IMR-90 (cell line): ENCODE data around the gene TFCP2. TPM values are rescaled to one million over a fixed set of nuclear protein-coding genes. Genes with fewer than 3 reads are reported as not detected.
"Not testable (repeated sequence)": the region's sequence is repeated elsewhere in the genome, so short reads cannot be mapped to it uniquely, and the experiment has no call there.

Experiments
- ATAC-seq: fragments of 200-7000 bp; cut with Tn5 transposase; 2 replicates; pipeline ENCODE4 v1.9.1; 2020; ENCODE audit warnings: low read depth, mild to moderate bottlenecking, moderate library complexity
- BruUV-seq: library from RNA; stranded (reverse); fragments of 400-500 nt; replicated peaks from 2 replicates; lab custom pipeline; 2021; lab: Mats Ljungman, UMichigan
- CTCF ChIA-PET: fragments of 300-600 bp; formaldehyde crosslinking; extraction: SDS; loops from one replicate; lab custom pipeline; 2021; ENCODE audit warnings: antibody characterized with exemption; lab: Yijun Ruan, JAX
- POLR2A ChIA-PET: fragments of 300-600 bp; sonication (Branson Sonifier 250); formaldehyde crosslinking; loops from one replicate; lab custom pipeline; 2022; ENCODE audit warnings: antibody characterized with exemption; ENCODE audit not compliant: unreplicated experiment; lab: Charles Lee
- DNase-seq: peaks from one replicate; pipeline ENCODE4 v3.0.0; 2013
- H2AFZ ChIP-seq: replicated peaks from 2 replicates; pipeline ENCODE3; 2013; ENCODE audit warnings: low read length, mild to moderate bottlenecking; ENCODE audit not compliant: poor library complexity
- H2AK5ac ChIP-seq: 2 replicates; pipeline ENCODE4 v1.6.1; 2013; ENCODE audit warnings: low read depth, low read length, inconsistent platforms
- H2AK9ac ChIP-seq: replicated peaks from 2 replicates; pipeline ENCODE3; 2013; ENCODE audit warnings: mild to moderate bottlenecking, low read depth, low read length, moderate library complexity; ENCODE audit not compliant: poor library complexity
- H2BK120ac ChIP-seq: 2 replicates; pipeline ENCODE4 v1.6.1; 2013; ENCODE audit warnings: low read depth, low read length, inconsistent platforms
- H2BK15ac ChIP-seq: 3 replicates; pipeline ENCODE4 v1.6.1; 2013; ENCODE audit warnings: low read depth, low read length, inconsistent platforms
- H2BK20ac ChIP-seq: 2 replicates; pipeline ENCODE4 v1.6.1; 2013; ENCODE audit warnings: low read depth, mild to moderate bottlenecking, inconsistent platforms, low read length, moderate library complexity
- H2BK5ac ChIP-seq: 2 replicates; pipeline ENCODE4 v1.6.1; 2013; ENCODE audit warnings: mild to moderate bottlenecking, low read depth, low read length, inconsistent platforms; ENCODE audit not compliant: poor library complexity, severe bottlenecking
- H3K14ac ChIP-seq: replicated peaks from 2 replicates; pipeline ENCODE4 v1.6.1; 2013; ENCODE audit warnings: low read depth, low read length, inconsistent platforms
- H3K18ac ChIP-seq: 2 replicates; pipeline ENCODE4 v1.6.1; 2013; ENCODE audit warnings: low read depth, low read length, control low read depth
- H3K23ac ChIP-seq: 2 replicates; pipeline ENCODE4 v1.6.1; 2013; ENCODE audit warnings: low read depth, low read length, inconsistent platforms
- H3K27ac ChIP-seq: 2 replicates; pipeline ENCODE4 v1.5.1; 2013; ENCODE audit warnings: mild to moderate bottlenecking, control low read depth, low read length; ENCODE audit not compliant: insufficient read depth
- H3K27me3 ChIP-seq: 2 replicates; pipeline ENCODE4 v1.6.1; 2013; ENCODE audit warnings: low read length; ENCODE audit not compliant: control insufficient read depth, insufficient read depth
- H3K36me3 ChIP-seq: 2 replicates; pipeline ENCODE4 v1.6.1; 2013; ENCODE audit warnings: low read length, mixed read lengths; ENCODE audit not compliant: control insufficient read depth, insufficient read depth
- H3K4ac ChIP-seq: 2 replicates; pipeline ENCODE4 v1.6.1; 2013; ENCODE audit warnings: low read depth, low read length, inconsistent platforms
- H3K4me1 ChIP-seq: 2 replicates; pipeline ENCODE4 v1.6.1; 2013; ENCODE audit warnings: low read length, mixed read lengths; ENCODE audit not compliant: control insufficient read depth, insufficient read depth
- H3K4me2 ChIP-seq: 2 replicates; pipeline ENCODE4 v1.6.1; 2013; ENCODE audit warnings: low read depth, mild to moderate bottlenecking, control low read depth, low read length, moderate library complexity
- H3K4me3 ChIP-seq: 2 replicates; pipeline ENCODE4 v1.5.1; 2013; ENCODE audit warnings: low read depth, mild to moderate bottlenecking, control low read depth, low read length, moderate library complexity; ENCODE audit not compliant: insufficient read depth
- H3K56ac ChIP-seq: 2 replicates; pipeline ENCODE4 v1.6.1; 2013; ENCODE audit warnings: low read length, inconsistent platforms; ENCODE audit not compliant: insufficient read depth; ENCODE audit errors: extremely low read depth
- H3K79me1 ChIP-seq, 2 experiments: 2 replicates each; pipeline ENCODE4 v1.6.1; 2013; ENCODE audit warnings: low read length in 2 of 2, inconsistent platforms in 1 of 2, low read depth in 1 of 2
- H3K9ac ChIP-seq: 2 replicates; pipeline ENCODE4 v1.6.1; 2013; ENCODE audit warnings: low read depth, low read length, control low read depth
- H3K9me1 ChIP-seq: 2 replicates; pipeline ENCODE4 v1.6.1; 2013; ENCODE audit warnings: low read length, inconsistent platforms; ENCODE audit not compliant: insufficient read depth
- H3K9me3 ChIP-seq: 2 replicates; pipeline ENCODE4 v1.6.1; 2013; ENCODE audit warnings: low read length; ENCODE audit not compliant: control insufficient read depth, insufficient read depth
- H4K20me1 ChIP-seq: 2 replicates; pipeline ENCODE4 v1.6.1; 2013; ENCODE audit warnings: low read length, inconsistent platforms; ENCODE audit not compliant: insufficient read depth
- H4K5ac ChIP-seq: 2 replicates; pipeline ENCODE4 v1.6.1; 2013; ENCODE audit warnings: mild to moderate bottlenecking, low read depth, low read length, control low read depth
- H4K8ac ChIP-seq, 2 experiments: 2 replicates each; pipeline ENCODE4 v1.6.1; 2013; ENCODE audit warnings: low read depth in 2 of 2, low read length in 2 of 2, control low read depth in 1 of 2, inconsistent platforms in 1 of 2
- H4K91ac ChIP-seq: 2 replicates; pipeline ENCODE4 v1.6.1; 2013; ENCODE audit warnings: low read depth, low read length, inconsistent platforms; ENCODE audit not compliant: insufficient read depth
- CHD1 ChIP-seq: IDR thresholded peaks from 2 replicates; pipeline ENCODE4 v1.6.1; 2012; ENCODE audit warnings: low read depth, low read length, improper control_type of control experiment
- WGBS, 2 experiments: methylation state at CpG; one replicate each; pipeline versions ENCODE4 v1.1.5 to v1.1.7; 2013; ENCODE audit warnings: missing lambda C conversion rate in 2 of 2; ENCODE audit not compliant: insufficient read length in 1 of 2; ENCODE audit errors: extremely low coverage in 2 of 2; 5-methylcytosine and 5-hydroxymethylcytosine counted together
- dilution Hi-C: fragments of 300-500 bp; cut with HindIII; formaldehyde crosslinking; loops from one replicate; pipeline ENCODE4 v1.14.3; 2018; ENCODE audit warnings: low sequenced_read_pairs; ENCODE audit not compliant: unreplicated experiment
- in situ Hi-C: fragments of 300-500 bp; cut with MboI; formaldehyde crosslinking; loops from 3 replicates; pipeline ENCODE4 v1.14.3; 2019; ENCODE audit warnings: low sequenced_read_pairs, inconsistent platforms, mixed read lengths
- intact Hi-C: fragments of 100-400 bp; cut with micrococcal nuclease; formaldehyde crosslinking; loops from 2 replicates; pipeline ENCODE4 v1.10.0; 2022
- polyA plus RNA-seq, 3 experiments: library from polyadenylated mRNA; depleted of rRNA; stranded (reverse); fragments of >200 nt; gene quantifications; 2 replicates each; pipeline ENCODE4 v1.2.3, GENCODE V29; 2012; ENCODE audit warnings: low replicate concordance in 1 of 3
- total RNA-seq: library from RNA; depleted of rRNA; stranded (reverse); fragments of >200 nt; gene quantifications from 2 replicates; pipeline ENCODE4 v1.2.3, GENCODE V29; 2012

TFCP2 gene
- total and polyA plus RNA-seq, 2 of the 4 experiments (the other 2 are of a cell fraction): 10.0 to 15.4 TPM

- no peak overlapping the region for H3K14ac ChIP-seq
- in situ Hi-C loops (loop anchor here (10.0 kb wide), 1 partner anchor 265 kb away; the partner anchor contains the start of gene CELA1), dilution Hi-C loops (no loop called here), intact Hi-C loops (loop anchor here (5.0 to 10.0 kb wide), 2 partner anchors 157 to 265 kb away; partner anchors contain the start of genes CELA1 and DAZAP2)
- no peak for TF ChIP-seq CHD1
- H2AK9ac ChIP-seq: no peak overlapping the region
- WGBS, 2 experiments: no CpG with 5 or more reads among the region's 4 CpGs
- ChIA-PET POLR2A (interaction anchor here (0.6 kb wide), 1 partner anchor 781 kb away, joined by 3 read pairs; no protein-coding TSS in a partner anchor), CTCF (no interaction called here)
- H3K4me1 ChIP-seq: peaks cover 2% of the 10 kb centered on the region; the same call in 1 of the 2 replicates
- H3K4ac ChIP-seq: no peak overlapping the region
- no peak for DNase-seq
- H3K9me3 ChIP-seq: no peaks in the 10 kb centered on the region
- H3K4me2 ChIP-seq: no peak overlapping the region
- no peak overlapping the region for H3K56ac ChIP-seq
- no peak overlapping the region for H4K5ac ChIP-seq
- H2BK20ac ChIP-seq: no peak overlapping the region
- peaks cover 61% of the 10 kb centered on the region for H4K20me1 ChIP-seq
- H3K23ac ChIP-seq: no peak overlapping the region
- H4K91ac ChIP-seq: no peak overlapping the region
- no peak overlapping the region for H3K9ac ChIP-seq
- H4K8ac ChIP-seq: no peak overlapping the region
- peaks cover 13% of the 10 kb centered on the region for H3K9me1 ChIP-seq
- peaks cover 6% of the 10 kb centered on the region for H3K36me3 ChIP-seq
- H3K4me3 ChIP-seq: no peak overlapping the region
- no peak overlapping the region for H3K18ac ChIP-seq
- no peak overlapping the region for H2AFZ ChIP-seq
- H2BK120ac ChIP-seq: no peak overlapping the region
- no peak overlapping the region for H3K27ac ChIP-seq
- BruUV-seq: TSS peak; percentile 11
- H2AK5ac ChIP-seq: no peak overlapping the region
- H2BK5ac ChIP-seq: no peak overlapping the region
- H2BK15ac ChIP-seq: no peak overlapping the region
- no peak for ATAC-seq
- H3K79me1 ChIP-seq: peaks cover 17 to 64% of the 10 kb centered on the region in 2 experiments
- no peaks in the 10 kb centered on the region for H3K27me3 ChIP-seq
Measured at GRCh38 chr12:51080136-51080535, 92.8 kb downstream of the TFCP2 start.

GRCh38 chr12:51078866-51079265 lies 94.1 kb downstream of the TFCP2 start:
- peaks cover 13% of the 10 kb centered on the region for H3K9me1 ChIP-seq
- H2BK5ac ChIP-seq, H2BK15ac ChIP-seq, H4K91ac ChIP-seq, intact Hi-C loops, ATAC-seq, H3K4me2 ChIP-seq, H3K14ac ChIP-seq, H3K9ac ChIP-seq, dilution Hi-C loops, H3K56ac ChIP-seq, H4K5ac ChIP-seq, in situ Hi-C loops, H3K9me3 ChIP-seq, H3K4me1 ChIP-seq, H2BK120ac ChIP-seq, H3K23ac ChIP-seq, H3K27me3 ChIP-seq, POLR2A ChIA-PET, CTCF ChIA-PET, H2AFZ ChIP-seq, H4K8ac ChIP-seq, H2BK20ac ChIP-seq, H2AK9ac ChIP-seq, H3K36me3 ChIP-seq, H3K4ac ChIP-seq, H3K27ac ChIP-seq, DNase-seq, H2AK5ac ChIP-seq, BruUV-seq, H3K18ac ChIP-seq, H3K4me3 ChIP-seq: not testable (repeated sequence)
- peaks cover 17 to 68% of the 10 kb centered on the region in 2 experiments for H3K79me1 ChIP-seq
- no CpG with 5 or more reads among the region's 6 CpGs for WGBS, 2 experiments
- H4K20me1 ChIP-seq: peaks cover 62% of the 10 kb centered on the region
